Activated naive CD8-positive, alpha-beta T cell treated with anti-CD3 and anti-CD28 coated beads, Interleukin-2, amount 10 ng/mL, durations not matched to agents 7 days and 5 days (primary cell): ENCODE measurements around the gene HYAL2. TPM values are rescaled to one million over a fixed set of nuclear protein-coding genes. Genes with fewer than 3 reads are reported as not detected.

Experiments used
- ATAC-seq: fragments of 150-1000 bp; cut with Tn5 transposase; one replicate; pipeline ENCODE4 v1.10.0; 2021; ENCODE audit warnings: low read depth, moderate library complexity
- POLR2A ChIA-PET: fragments of 350-600 bp; sonication (Branson Sonifier 250); formaldehyde crosslinking; loops from one replicate; lab custom pipeline; 2021; ENCODE audit warnings: antibody characterized with exemption; lab: Charles Lee
- DNase-seq: peaks from one replicate; pipeline ENCODE4 v3.0.0; 2021
- H3K27ac Mint-ChIP-seq: one replicate; pipeline ENCODE4 v1.8.0; 2022; ENCODE audit warnings: mild to moderate bottlenecking, mixed read lengths
- H3K27me3 Mint-ChIP-seq: one replicate; pipeline ENCODE4 v1.8.0; 2022; ENCODE audit warnings: mild to moderate bottlenecking, moderate library complexity, mixed read lengths
- H3K36me3 Mint-ChIP-seq: one replicate; pipeline ENCODE4 v1.8.0; 2021; ENCODE audit warnings: mild to moderate bottlenecking, mixed read lengths
- H3K4me1 Mint-ChIP-seq: one replicate; pipeline ENCODE4 v1.8.0; 2021; ENCODE audit warnings: mixed read lengths
- H3K4me3 Mint-ChIP-seq: one replicate; pipeline ENCODE4 v1.8.0; 2022; ENCODE audit warnings: mild to moderate bottlenecking, moderate library complexity, mixed read lengths
- H3K9me3 Mint-ChIP-seq: one replicate; pipeline ENCODE4 v1.8.0; 2021; ENCODE audit warnings: mixed read lengths
- total RNA-seq, 2 experiments: library from RNA; stranded (reverse); gene quantifications; one replicate each; pipeline ENCODE4 v1.2.3, GENCODE V29; 2021

HYAL2 gene
- total RNA-seq, 2 experiments from 2014 or later: 4.9 to 5.1 TPM

- POLR2A ChIA-PET: interaction anchor here (1.5 to 8.0 kb wide), 3 partner anchors 13 to 42 kb away, joined by 3 to 89 read pairs (median 3); partner anchors contain the start of gene RASSF1
- H3K9me3 Mint-ChIP-seq: no peaks in the 10 kb centered on the region
- ATAC-seq: no peak
- H3K36me3 Mint-ChIP-seq: peaks cover 1% of the 10 kb centered on the region
- peaks cover 24% of the 10 kb centered on the region for H3K4me1 Mint-ChIP-seq
- H3K4me3 Mint-ChIP-seq: peak overlapping the region; percentile 96
- H3K27me3 Mint-ChIP-seq: no peaks in the 10 kb centered on the region
- DNase-seq: no peak
- H3K27ac Mint-ChIP-seq: peak overlapping the region; percentile 62
Observed at GRCh38 chr3:50297384-50297775, 25.2 kb downstream of the HYAL2 start.

- ATAC-seq: no peak
- no peak for DNase-seq
- POLR2A ChIA-PET: interaction anchor here (1.5 to 8.0 kb wide), 3 partner anchors 13 to 42 kb away, joined by 3 to 89 read pairs (median 3); partner anchors contain the start of gene RASSF1
- H3K27ac Mint-ChIP-seq: no peak overlapping the region
- H3K9me3 Mint-ChIP-seq: no peaks in the 10 kb centered on the region
- H3K4me3 Mint-ChIP-seq: no peak overlapping the region
- peaks cover 1% of the 10 kb centered on the region for H3K36me3 Mint-ChIP-seq
- no peaks in the 10 kb centered on the region for H3K27me3 Mint-ChIP-seq
- H3K4me1 Mint-ChIP-seq: peaks cover 25% of the 10 kb centered on the region
Observed at GRCh38 chr3:50296721-50297383, 25.7 kb downstream of the HYAL2 start.

- ATAC-seq (no peak), DNase-seq (no peak)
- Mint-ChIP-seq H3K36me3 (peaks cover 1% of the 10 kb centered on the region), H3K27me3 (no peaks in the 10 kb centered on the region), H3K9me3 (no peaks in the 10 kb centered on the region), H3K4me3 (no peak overlapping the region), H3K4me1 (peaks cover 32% of the 10 kb centered on the region), H3K27ac (peak overlapping the region; percentile 31)
- POLR2A ChIA-PET: interaction anchor here (1.5 to 8.0 kb wide), 3 partner anchors 11 to 43 kb away, joined by 3 to 89 read pairs (median 3); partner anchors contain the start of gene RASSF1
Observed at GRCh38 chr3:50295553-50296431, 26.8 kb downstream of the HYAL2 start.

- Mint-ChIP-seq H3K9me3 (no peaks in the 10 kb centered on the region), H3K27me3 (no peaks in the 10 kb centered on the region), H3K4me1 (peaks cover 23% of the 10 kb centered on the region), H3K36me3 (peaks cover 1% of the 10 kb centered on the region), H3K4me3 (no peak overlapping the region), H3K27ac (peak overlapping the region; percentile 12)
- ATAC-seq (no peak), DNase-seq (no peak)
- POLR2A ChIA-PET: interaction anchor here (0.5 to 8.0 kb wide), 2 partner anchors 44 to 58 kb away, joined by 3 to 89 read pairs; partner anchors contain the start of gene RASSF1
Observed at GRCh38 chr3:50294492-50295403, 27.8 kb downstream of the HYAL2 start.

- ATAC-seq (no peak), DNase-seq (no peak)
- Mint-ChIP-seq H3K9me3 (no peaks in the 10 kb centered on the region), H3K27ac (peak overlapping the region; percentile 60), H3K4me1 (peaks cover 22% of the 10 kb centered on the region), H3K27me3 (no peaks in the 10 kb centered on the region), H3K36me3 (peaks cover 1% of the 10 kb centered on the region), H3K4me3 (no peak overlapping the region)
- POLR2A ChIA-PET: interaction anchor here (0.5 to 8.0 kb wide), 3 partner anchors 34 to 59 kb away, joined by 3 to 89 read pairs (median 3); partner anchors contain the start of gene RASSF1
Observed at GRCh38 chr3:50294089-50294488, 28.5 kb downstream of the HYAL2 start.

GRCh38 chr3:50293079-50293801, 29.3 kb downstream of the HYAL2 start:
- DNase-seq (no peak), ATAC-seq (no peak)
- H3K27ac Mint-ChIP-seq: peak overlapping the region; percentile 99
- peaks cover 22% of the 10 kb centered on the region for H3K4me1 Mint-ChIP-seq
- no peaks in the 10 kb centered on the region for H3K27me3 Mint-ChIP-seq
- H3K4me3 Mint-ChIP-seq: peak overlapping the region; percentile 88
- H3K36me3 Mint-ChIP-seq: peaks cover 1% of the 10 kb centered on the region
- H3K9me3 Mint-ChIP-seq: no peaks in the 10 kb centered on the region
- POLR2A ChIA-PET: interaction anchor here (0.9 to 8.0 kb wide), 10 partner anchors 11 to 295 kb away, joined by 3 to 89 read pairs (median 6); partner anchors contain the start of genes CYB561D2, LSMEM2, NPRL2 and RASSF1

GRCh38 chr3:50292159-50293078, 30.1 kb downstream of the HYAL2 start, which contains the start of gene IFRD2:
Gene IFRD2 (minus strand): TSS chr3:50292429. CDS start chr3:50292274, 155 bp downstream.
- Mint-ChIP-seq H3K4me3 (peak within 1 kb of the TSS; percentile 88), H3K27ac (peak within 1 kb of the TSS; percentile 99), H3K9me3 (no peaks in the 10 kb centered on the region), H3K36me3 (peaks cover 3% of the 10 kb centered on the region), H3K4me1 (peaks cover 15% of the 10 kb centered on the region), H3K27me3 (no peaks in the 10 kb centered on the region)
- ATAC-seq (peak; percentile 98), DNase-seq (peak; percentile 90)
- POLR2A ChIA-PET: interaction anchor here (0.9 to 2.1 kb wide), 14 partner anchors 11 to 296 kb away, joined by 3 to 19 read pairs (median 4); partner anchors contain the start of genes CYB561D2, LSMEM2, NPRL2 and TUSC2

- DNase-seq (no peak), ATAC-seq (no peak)
- peak overlapping the region; percentile 42 for H3K27ac Mint-ChIP-seq
- H3K4me3 Mint-ChIP-seq: no peak overlapping the region
- H3K36me3 Mint-ChIP-seq: peaks cover 2% of the 10 kb centered on the region
- no peaks in the 10 kb centered on the region for H3K27me3 Mint-ChIP-seq
- H3K4me1 Mint-ChIP-seq: peaks cover 14% of the 10 kb centered on the region
- POLR2A ChIA-PET: no interaction called here
- no peaks in the 10 kb centered on the region for H3K9me3 Mint-ChIP-seq
Observed at GRCh38 chr3:50290161-50290641, 32.3 kb downstream of the HYAL2 start.

- Mint-ChIP-seq H3K4me3 (no peak overlapping the region), H3K27me3 (no peaks in the 10 kb centered on the region), H3K36me3 (peaks cover 2% of the 10 kb centered on the region), H3K4me1 (peaks cover 14% of the 10 kb centered on the region), H3K9me3 (no peaks in the 10 kb centered on the region), H3K27ac (no peak overlapping the region)
- POLR2A ChIA-PET: no interaction called here
- DNase-seq: no peak
- no peak for ATAC-seq
Observed at GRCh38 chr3:50289130-50289529, 33.4 kb downstream of the HYAL2 start.

GRCh38 chr3:50288387-50289007, 34.0 kb downstream of the HYAL2 start:
- Mint-ChIP-seq H3K9me3 (no peaks in the 10 kb centered on the region), H3K27me3 (no peaks in the 10 kb centered on the region), H3K27ac (no peak overlapping the region), H3K4me1 (peaks cover 14% of the 10 kb centered on the region), H3K36me3 (peaks cover 2% of the 10 kb centered on the region), H3K4me3 (no peak overlapping the region)
- DNase-seq: no peak
- ATAC-seq: no peak
- POLR2A ChIA-PET: no interaction called here

- Mint-ChIP-seq H3K4me1 (peaks cover 6% of the 10 kb centered on the region), H3K9me3 (no peaks in the 10 kb centered on the region), H3K4me3 (no peak overlapping the region), H3K27ac (no peak overlapping the region), H3K27me3 (no peaks in the 10 kb centered on the region), H3K36me3 (peaks cover 2% of the 10 kb centered on the region)
- ATAC-seq: no peak
- no peak for DNase-seq
- POLR2A ChIA-PET: no interaction called here
Observed at GRCh38 chr3:50287262-50287661, 35.3 kb downstream of the HYAL2 start.
